ENCODE data around the gene ALDH1A1. TPM values are rescaled to one million over a fixed set of nuclear protein-coding genes. Genes with fewer than 3 reads are reported as not detected.

ALDH1A1 gene
- total RNA-seq, 1 experiment from 2014 or later: not detected

- DNase-seq (ENCODE audit: low read depth): peak; percentile 59
Measured at GRCh38 chr9:72856972-72857623, 95.8 kb downstream of the ALDH1A1 start.

DNA sequence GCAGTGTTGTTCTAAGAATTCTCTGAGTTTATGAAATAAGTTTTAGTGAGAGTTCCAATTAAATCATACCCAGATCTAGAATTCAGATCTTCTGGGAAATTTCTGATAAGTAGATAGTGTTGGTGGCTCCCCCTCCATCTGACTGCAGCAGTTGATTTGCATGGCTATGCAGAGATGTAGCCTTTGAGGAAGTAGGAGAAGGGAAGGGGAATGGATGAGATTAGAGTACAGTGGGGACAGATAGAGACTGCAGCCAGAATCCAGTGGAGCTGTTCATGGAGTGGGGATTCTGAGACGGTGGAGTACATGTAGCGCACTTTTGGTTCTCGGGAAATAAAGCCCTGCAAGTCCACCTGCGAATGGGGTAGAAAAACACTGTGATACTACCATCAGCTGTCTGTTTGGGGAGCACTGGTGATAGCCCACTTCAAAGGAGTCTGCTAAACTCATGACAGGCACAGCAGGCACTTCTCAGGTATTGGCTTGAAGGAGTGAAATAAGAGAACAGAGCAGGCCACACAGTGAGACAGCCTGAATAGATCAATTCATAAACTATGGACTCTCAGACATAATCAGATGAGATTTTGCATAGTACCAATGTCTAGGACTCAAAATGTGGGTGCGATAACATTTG is 96.8 kb downstream of the ALDH1A1 start:
- no peak for DNase-seq (ENCODE audit: low read depth)

DNA sequence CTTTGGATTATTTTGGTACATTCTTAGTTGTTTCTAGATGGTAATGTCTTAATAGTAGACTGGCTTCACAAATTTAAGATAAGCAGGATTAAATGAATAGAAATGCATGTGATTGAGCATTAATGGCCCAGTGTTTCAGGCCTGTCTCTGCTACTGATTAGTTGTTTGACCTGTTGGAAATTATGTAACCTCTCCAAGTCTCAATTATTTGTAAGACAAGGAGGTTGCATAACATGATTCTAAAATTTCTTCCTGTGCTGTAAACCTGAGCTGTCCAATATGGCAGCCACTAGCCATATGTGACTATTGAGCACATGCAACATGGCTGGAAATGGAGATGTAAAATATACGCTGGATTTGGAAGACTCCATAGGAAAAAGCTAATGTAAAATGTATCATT is 97.5 kb downstream of the ALDH1A1 start:
- DNase-seq (ENCODE audit: low read depth): no peak

Other genes starting within 250 kb of the ALDH1A1 start
- 652 and 737 TPM in 2 replicates for gene ANXA1, start 198.8 kb upstream of the ALDH1A1 start, total RNA-seq (2014; rRNA removed; shearing (Covaris generic))

Measured in RPMI7951 (cell line).